Spinal cord (tissue), 10 donors: ENCODE measurements around the gene PALS1. TPM values are rescaled to one million over a fixed set of nuclear protein-coding genes. Genes with fewer than 3 reads are reported as not detected.

ENCODE experiments used
- DNase-seq, 6 donors: peaks; one replicate each; pipeline versions ENCODE4 v3.0.0 to v3.0.0-alpha.2; 2013 to 2015; ENCODE audit warnings: low spot score in 6 of 6, low read depth in 4 of 6
- H3K27ac ChIP-seq: one replicate; pipeline ENCODE4 v1.5.1; 2013; ENCODE audit warnings: low read depth, low read length, control low read depth
- H3K27me3 ChIP-seq: one replicate; pipeline ENCODE4 v1.6.1; 2013; ENCODE audit warnings: low read length; ENCODE audit not compliant: control insufficient read depth, insufficient read depth
- H3K36me3 ChIP-seq: one replicate; pipeline ENCODE4 v1.6.1; 2013; ENCODE audit warnings: low read length; ENCODE audit not compliant: control insufficient read depth, insufficient read depth
- H3K4me1 ChIP-seq: one replicate; pipeline ENCODE4 v1.6.1; 2013; ENCODE audit warnings: low read length; ENCODE audit not compliant: control insufficient read depth, insufficient read depth
- H3K4me3 ChIP-seq: one replicate; pipeline ENCODE4 v1.5.1; 2013; ENCODE audit warnings: low read depth, low read length, control low read depth
- H3K9me3 ChIP-seq: one replicate; pipeline ENCODE4 v1.6.1; 2013; ENCODE audit warnings: low read length; ENCODE audit not compliant: control insufficient read depth, insufficient read depth
- WGBS: methylation state at CpG from one replicate; pipeline ENCODE4 v1.1.5; 2013; ENCODE audit warnings: missing lambda C conversion rate; ENCODE audit not compliant: insufficient coverage; 5-methylcytosine and 5-hydroxymethylcytosine counted together
- polyA plus RNA-seq, 2 donors: library from polyadenylated mRNA; unstranded; fragments of 120-200 nt; gene quantifications; one replicate each; pipeline ENCODE4 v1.2.1, GENCODE V29; 2013; ENCODE audit not compliant: insufficient read length in 2 of 2
- total RNA-seq, 2 donors: library from RNA; depleted of rRNA in 1 of 2; stranded (reverse); fragments of 120-200 nt in 1 of 2; fragments of >200 nt in 1 of 2; gene quantifications; one replicate each; pipeline versions ENCODE4 v1.2.3 to v1.2.4, GENCODE V29; 2013 to 2014
- donor health status: healthy.

Gene PALS1
- total and polyA plus RNA-seq, 4 donors = 30.0 to 53.8 (median 35.5) TPM

GRCh38 chr14:67251573-67252226 lies 10.5 kb downstream of the PALS1 start:
- DNase-seq = no peak
- Histone ChIP-seq H3K4me3 (no peak overlapping the region), H3K4me1 (no peaks in the 10 kb centered on the region), H3K36me3 (no peaks in the 10 kb centered on the region), H3K27me3 (no peaks in the 10 kb centered on the region), H3K9me3 (no peaks in the 10 kb centered on the region), H3K27ac (no peak overlapping the region)
- no CpG with 5 or more reads among the region's 2 CpGs for WGBS

- DNase-seq = no peak
- Histone ChIP-seq H3K4me3 (no peak overlapping the region), H3K4me1 (no peaks in the 10 kb centered on the region), H3K27ac (no peak overlapping the region), H3K36me3 (no peaks in the 10 kb centered on the region), H3K9me3 (no peaks in the 10 kb centered on the region), H3K27me3 (no peaks in the 10 kb centered on the region)
- WGBS = no CpG with 5 or more reads among the region's 2 CpGs
Measured at GRCh38 chr14:67253076-67253635, 11.9 kb downstream of the PALS1 start.

GRCh38 chr14:67257906-67258305 lies 16.7 kb downstream of the PALS1 start:
- no peaks in the 10 kb centered on the region for H3K27me3 ChIP-seq
- H3K9me3 ChIP-seq = no peaks in the 10 kb centered on the region
- no peak overlapping the region for H3K27ac ChIP-seq
- H3K36me3 ChIP-seq = no peaks in the 10 kb centered on the region
- no peak for DNase-seq
- no peak overlapping the region for H3K4me3 ChIP-seq
- 67% methylated on average over 1 of the region's 3 CpGs for WGBS
- H3K4me1 ChIP-seq = no peaks in the 10 kb centered on the region

- no peaks in the 10 kb centered on the region for H3K4me1 ChIP-seq
- no peaks in the 10 kb centered on the region for H3K27me3 ChIP-seq
- no peak for DNase-seq
- 50% methylated on average over 1 of the region's 1 CpG for WGBS
- no peaks in the 10 kb centered on the region for H3K36me3 ChIP-seq
- no peak overlapping the region for H3K27ac ChIP-seq
- no peak overlapping the region for H3K4me3 ChIP-seq
- H3K9me3 ChIP-seq = no peaks in the 10 kb centered on the region
Measured at GRCh38 chr14:67260965-67261364, 19.7 kb downstream of the PALS1 start.

GRCh38 chr14:67263499-67264149 lies 22.4 kb downstream of the PALS1 start:
- Histone ChIP-seq H3K4me1 (no peaks in the 10 kb centered on the region), H3K9me3 (no peaks in the 10 kb centered on the region), H3K27ac (no peak overlapping the region), H3K4me3 (no peak overlapping the region), H3K36me3 (no peaks in the 10 kb centered on the region), H3K27me3 (no peaks in the 10 kb centered on the region)
- WGBS = 100% methylated on average over 1 of the region's 5 CpGs
- peak in 1 of 6 donors; percentile 16 for DNase-seq

GRCh38 chr14:67265131-67265530 lies 23.9 kb downstream of the PALS1 start:
- no peaks in the 10 kb centered on the region for H3K27me3 ChIP-seq
- no peaks in the 10 kb centered on the region for H3K9me3 ChIP-seq
- H3K4me3 ChIP-seq = no peak overlapping the region
- H3K36me3 ChIP-seq = no peaks in the 10 kb centered on the region
- 100% methylated on average over 1 of the region's 2 CpGs for WGBS
- no peak for DNase-seq
- no peak overlapping the region for H3K27ac ChIP-seq
- no peaks in the 10 kb centered on the region for H3K4me1 ChIP-seq

GRCh38 chr14:67267576-67268328 lies 26.5 kb downstream of the PALS1 start:
- Histone ChIP-seq H3K36me3 (no peaks in the 10 kb centered on the region), H3K9me3 (no peaks in the 10 kb centered on the region), H3K4me1 (peaks cover 5% of the 10 kb centered on the region), H3K27ac (no peak overlapping the region), H3K4me3 (no peak overlapping the region), H3K27me3 (no peaks in the 10 kb centered on the region)
- peak in 1 of 6 donors; percentile 2 for DNase-seq
- 33% methylated on average over 2 of the region's 4 CpGs for WGBS

- H3K36me3 ChIP-seq = no peaks in the 10 kb centered on the region
- peaks cover 5% of the 10 kb centered on the region for H3K4me1 ChIP-seq
- H3K9me3 ChIP-seq = no peaks in the 10 kb centered on the region
- H3K27me3 ChIP-seq = no peaks in the 10 kb centered on the region
- DNase-seq = peak in 2 of 6 donors; percentile 57 to 75
- 0% methylated on average over 5 of the region's 11 CpGs for WGBS
- H3K4me3 ChIP-seq = no peak overlapping the region
- peak overlapping the region; percentile 64 for H3K27ac ChIP-seq
Measured at GRCh38 chr14:67268426-67269150, 27.4 kb downstream of the PALS1 start.
